H1 (cell line): ENCODE data around the gene RNF4. TPM values are rescaled to one million over a fixed set of nuclear protein-coding genes. Genes with fewer than 3 reads are reported as not detected.
A peak's percentile ranks its signal among the peaks of the same experiment; 100 is the strongest.

Source experiments
- CTCF ChIA-PET: fragments of 300-600 bp; sonication (Branson Sonifier 250); formaldehyde crosslinking; loops from one replicate; lab custom pipeline; 2021; ENCODE audit not compliant: partially characterized antibody; lab: Charles Lee
- POLR2A ChIA-PET: fragments of 300-600 bp; sonication (Branson Sonifier 250); formaldehyde crosslinking; loops from one replicate; lab custom pipeline; 2021; ENCODE audit warnings: inconsistent platforms; ENCODE audit not compliant: partially characterized antibody; lab: Charles Lee
- DNase-seq, 2 experiments: peaks; one replicate each; pipeline versions ENCODE4 v3.0.0 to v3.0.0-alpha.2; 2010 to 2022; ENCODE audit warnings: low spot score in 2 of 2, low read depth in 1 of 2, mixed read lengths in 1 of 2
- FAIRE-seq: peaks from 2 replicates; lab custom pipeline; 2011; peaks lifted over from hg19 to GRCh38; lab: Jason Lieb, UNC
- H2AFZ ChIP-seq: 2 replicates; pipeline ENCODE4 v1.8.1; 2012; ENCODE audit warnings: low read length, inconsistent platforms
- H2AK5ac ChIP-seq: 2 replicates; pipeline ENCODE4 v1.6.1; 2013; ENCODE audit warnings: low read depth, low read length
- H2BK120ac ChIP-seq: replicated peaks from 2 replicates; pipeline ENCODE3; 2013; ENCODE audit warnings: low read depth, low read length, inconsistent platforms
- H2BK12ac ChIP-seq: 2 replicates; pipeline ENCODE4 v1.6.1; 2013; ENCODE audit warnings: low read depth, low read length
- H2BK15ac ChIP-seq: 2 replicates; pipeline ENCODE4 v1.6.1; 2013; ENCODE audit warnings: low read length
- H2BK20ac ChIP-seq: 2 replicates; pipeline ENCODE4 v1.6.1; 2013; ENCODE audit warnings: low read length
- H2BK5ac ChIP-seq: 2 replicates; pipeline ENCODE4 v1.6.1; 2013; ENCODE audit warnings: low read depth, low read length
- H3K14ac ChIP-seq: 2 replicates; pipeline ENCODE4 v1.6.1; 2013; ENCODE audit warnings: inconsistent platforms; ENCODE audit not compliant: insufficient read length
- H3K18ac ChIP-seq: 2 replicates; pipeline ENCODE4 v1.6.1; 2013; ENCODE audit warnings: low read length; ENCODE audit errors: extremely low read depth
- H3K23ac ChIP-seq: 2 replicates; pipeline ENCODE4 v1.6.1; 2013; ENCODE audit warnings: inconsistent platforms; ENCODE audit not compliant: insufficient read length
- H3K23me2 ChIP-seq: 2 replicates; pipeline ENCODE4 v1.6.1; 2013; ENCODE audit warnings: low read depth, low read length
- H3K27ac ChIP-seq: 2 replicates; pipeline ENCODE4 v1.6.1; 2011; ENCODE audit warnings: low read depth, low read length, inconsistent platforms
- H3K27me3 ChIP-seq, 4 experiments: replicated peaks in 1 of 4; 1 replicate in 1 of 4; 2 replicates in 3 of 4; pipeline versions ENCODE4 v1.6.1 to v1.8.1; 2011 to 2013; ENCODE audit warnings: low read length in 3 of 4, mild to moderate bottlenecking in 3 of 4, inconsistent platforms in 2 of 4, mixed read lengths in 2 of 4, moderate library complexity in 1 of 4; ENCODE audit not compliant: control insufficient read depth in 3 of 4, insufficient read depth in 3 of 4; ENCODE audit errors: extremely low read depth in 1 of 4
- H3K36me3 ChIP-seq, 4 experiments: 2 replicates each; pipeline versions ENCODE4 v1.6.1 to v1.8.1; 2011 to 2013; ENCODE audit warnings: mild to moderate bottlenecking in 4 of 4, low read length in 3 of 4, moderate library complexity in 2 of 4, control low read depth in 1 of 4, inconsistent platforms in 1 of 4; ENCODE audit not compliant: insufficient read depth in 4 of 4, control insufficient read depth in 2 of 4
- H3K4ac ChIP-seq: replicated peaks from 2 replicates; pipeline ENCODE3; 2013; ENCODE audit warnings: low read length, low read depth, mixed read lengths, inconsistent platforms; ENCODE audit not compliant: insufficient read length
- H3K4me1 ChIP-seq, 4 experiments: replicated peaks in 1 of 4; 1 replicate in 1 of 4; 2 replicates in 3 of 4; pipeline versions ENCODE4 v1.6.1 to v1.8.1; 2011 to 2013; ENCODE audit warnings: low read length in 3 of 4, inconsistent platforms in 2 of 4, mixed read lengths in 1 of 4; ENCODE audit not compliant: insufficient read depth in 4 of 4, control insufficient read depth in 3 of 4
- H3K4me2 ChIP-seq, 2 experiments: 2 replicates each; pipeline versions ENCODE4 v1.6.1 to v1.8.1; 2011 to 2013; ENCODE audit warnings: low read depth in 2 of 2, low read length in 2 of 2, control low read depth in 1 of 2, inconsistent platforms in 1 of 2, mild to moderate bottlenecking in 1 of 2; ENCODE audit not compliant: insufficient read depth in 1 of 2
- H3K4me3 ChIP-seq, 4 experiments: fragments of 200-600, 300-600 bp in 1 of 4; sonication (generic), shearing (Covaris generic), sonication (Bioruptor Twin) in 1 of 4; 2 replicates each; pipeline versions ENCODE4 v1.5.1 to v1.8.1; 2011 to 2016; ENCODE audit warnings: low read length in 4 of 4, low read depth in 3 of 4, control low read depth in 2 of 4, inconsistent platforms in 2 of 4, mild to moderate bottlenecking in 2 of 4, mixed read lengths in 1 of 4, moderate library complexity in 1 of 4; ENCODE audit not compliant: insufficient read depth in 2 of 4; ENCODE audit errors: extremely low read depth in 1 of 4
- H3K56ac ChIP-seq: replicated peaks from 2 replicates; pipeline ENCODE3; 2013; ENCODE audit warnings: low read depth, mild to moderate bottlenecking, mixed read lengths, low read length, inconsistent platforms; ENCODE audit not compliant: insufficient read length
- H3K79me1 ChIP-seq: 2 replicates; pipeline ENCODE4 v1.6.1; 2013; ENCODE audit warnings: low read depth, low read length, control low read depth
- H3K79me2 ChIP-seq, 2 experiments: 2 replicates each; pipeline versions ENCODE4 v1.6.1 to v1.8.1; 2012 to 2013; ENCODE audit warnings: low read length in 2 of 2, mild to moderate bottlenecking in 2 of 2, inconsistent platforms in 1 of 2; ENCODE audit not compliant: insufficient read depth in 2 of 2, control insufficient read depth in 1 of 2
- H3K9ac ChIP-seq, 4 experiments: replicated peaks in 1 of 4; 1 replicate in 1 of 4; 2 replicates in 3 of 4; pipeline versions ENCODE4 v1.6.1 to v1.8.1; 2011 to 2013; ENCODE audit warnings: low read depth in 3 of 4, low read length in 3 of 4, control low read depth in 2 of 4, mild to moderate bottlenecking in 2 of 4, moderate library complexity in 2 of 4, inconsistent platforms in 1 of 4; ENCODE audit errors: extremely low read depth in 1 of 4
- H3K9me3 ChIP-seq, 2 experiments: 2 replicates each; pipeline versions ENCODE4 v1.6.1 to v1.8.1; 2012 to 2013; ENCODE audit warnings: mild to moderate bottlenecking in 2 of 2, moderate library complexity in 2 of 2, control low read depth in 1 of 2, inconsistent platforms in 1 of 2, low read depth in 1 of 2, low read length in 1 of 2, mixed read lengths in 1 of 2; ENCODE audit not compliant: insufficient read depth in 2 of 2
- H4K20me1 ChIP-seq, 2 experiments: replicated peaks in 1 of 2; 2 replicates each; pipeline versions ENCODE3 to v1.8.1; 2011 to 2013; ENCODE audit warnings: inconsistent platforms in 2 of 2, low read length in 2 of 2, mild to moderate bottlenecking in 1 of 2; ENCODE audit not compliant: insufficient read depth in 2 of 2, control insufficient read depth in 1 of 2
- H4K5ac ChIP-seq: 2 replicates; pipeline ENCODE4 v1.6.1; 2013; ENCODE audit warnings: low read length, low read depth, mixed read lengths, inconsistent platforms; ENCODE audit not compliant: insufficient read length
- H4K8ac ChIP-seq: 2 replicates; pipeline ENCODE4 v1.8.0; 2013; ENCODE audit warnings: mild to moderate bottlenecking, moderate library complexity, low read length, inconsistent platforms; ENCODE audit not compliant: insufficient read depth; ENCODE audit errors: extremely low read depth
- H4K91ac ChIP-seq: replicated peaks from 2 replicates; pipeline ENCODE3; 2013; ENCODE audit warnings: low read length, mixed read lengths, inconsistent platforms; ENCODE audit not compliant: insufficient read length
- ASH2L ChIP-seq: fragments of 200-600, 300-600 bp; sonication (generic); IDR thresholded peaks from one replicate; pipeline ENCODE4 v1.7.1; 2017; ENCODE audit warnings: low read length
- E2F6 ChIP-seq: IDR thresholded peaks from 2 replicates; pipeline ENCODE4 v1.6.1; 2012; ENCODE audit warnings: inconsistent platforms
- HDAC6 ChIP-seq: IDR thresholded peaks from one replicate; pipeline ENCODE4 v1.7.1; 2012; ENCODE audit warnings: low read depth, mild to moderate bottlenecking, inconsistent platforms, low read length, moderate library complexity
- NRF1 ChIP-seq: IDR thresholded peaks from 2 replicates; pipeline ENCODE4 v1.6.1; 2011; ENCODE audit warnings: mild to moderate bottlenecking, low read depth, low read length, improper control_type of control experiment
- PHF8 ChIP-seq: fragments of 200-600 bp; sonication (generic); conservative IDR thresholded peaks from 2 replicates; pipeline ENCODE4 v1.7.1; 2012; ENCODE audit warnings: low read depth, mild to moderate bottlenecking, inconsistent platforms, low read length, moderate library complexity
- RNF2 ChIP-seq: fragments of 200-900, 300-1000 bp; sonication (generic); IDR thresholded peaks from 2 replicates; pipeline ENCODE4 v1.7.1; 2016; ENCODE audit warnings: borderline replicate concordance, low read depth, mild to moderate bottlenecking, antibody characterized with exemption, low read length; ENCODE audit not compliant: poor library complexity, severe bottlenecking; ENCODE audit errors: missing control alignments
- SIX5 ChIP-seq: IDR thresholded peaks from 2 replicates; pipeline ENCODE4 v1.6.1; 2011; ENCODE audit warnings: mild to moderate bottlenecking, low read depth, low read length
- SP4 ChIP-seq: IDR thresholded peaks from 2 replicates; pipeline ENCODE4 v1.6.1; 2012; ENCODE audit warnings: low read length, inconsistent platforms
- TEAD4 ChIP-seq: IDR thresholded peaks from 2 replicates; pipeline ENCODE4 v1.6.1; 2012; ENCODE audit warnings: low read depth, low read length, inconsistent platforms, mixed read lengths
- USF2 ChIP-seq: IDR thresholded peaks from 2 replicates; pipeline ENCODE4 v1.6.1; 2011; ENCODE audit warnings: low read length, improper control_type of control experiment
- YY1 ChIP-seq: IDR thresholded peaks from 2 replicates; pipeline ENCODE4 v1.6.1; 2011; ENCODE audit warnings: low read depth, mild to moderate bottlenecking, low read length
- WGBS, 2 experiments: shearing (Covaris generic) in 1 of 2; methylation state at CpG; one replicate each; pipeline versions ENCODE4 v1.1.6 to v1.1.7; 2013 to 2015; ENCODE audit warnings: low lambda C conversion rate in 2 of 2, mixed read lengths in 2 of 2, inconsistent platforms in 1 of 2, low coverage in 1 of 2, missing lambda C conversion rate in 1 of 2; ENCODE audit not compliant: insufficient replicate concordance in 2 of 2, insufficient coverage in 1 of 2, insufficient read length in 1 of 2; ENCODE audit errors: extremely low coverage in 1 of 2, missing lambda C conversion rate in 1 of 2; 5-methylcytosine and 5-hydroxymethylcytosine counted together
- polyA plus RNA-seq, 7 experiments: library from polyadenylated mRNA; depleted of rRNA in 3 of 7; stranded (reverse) in 5 of 7; unstranded in 2 of 7; fragments of >200 nt in 5 of 7; fragments of 200-250 nt in 2 of 7; gene quantifications; 1 replicate in 5 of 7; 2 replicates in 1 of 7; 4 replicates in 1 of 7; pipeline versions ENCODE4 v1.2.1 to v1.2.3, GENCODE V29; 2011 to 2013; ENCODE audit warnings: missing spikeins in 2 of 7, mixed read lengths in 2 of 7
- total RNA-seq: library from RNA; stranded (reverse); fragmentation: NEBNext Ultra II Directional; extraction: Animal tissue kit (Norgen Biotek cat#: 25700); gene quantifications from 2 replicates; pipeline ENCODE4 v1.2.1, GENCODE V29; 2021

The RNF4 gene
- total and polyA plus RNA-seq, 2 of the 8 experiments (the other 6 are each of a cell fraction or from before 2014, with no cell fraction given) = 68.2 to 78.9 TPM

- no peak overlapping the region for H3K9ac ChIP-seq
- no peak overlapping the region for H3K4me2 ChIP-seq
- no peak overlapping the region for H3K27ac ChIP-seq
- H3K4me1 ChIP-seq = peaks cover 0 to 12% (median 4%) of the 10 kb centered on the region in 4 experiments; a peak in 5 of 7 replicates
- no peaks in the 10 kb centered on the region for H3K79me2 ChIP-seq
- H3K79me1 ChIP-seq = no peaks in the 10 kb centered on the region
- H3K23me2 ChIP-seq = no peaks in the 10 kb centered on the region
- DNase-seq = no peak
- H3K9me3 ChIP-seq = no peaks in the 10 kb centered on the region
- H3K27me3 ChIP-seq = peaks cover 2 to 6% (median 5%) of the 10 kb centered on the region in 4 experiments
- 90% methylated on average over 10 of the region's 13 CpGs; no CpG with 5 or more reads in 1 of the 2 experiments for WGBS, 2 experiments
- ChIA-PET CTCF (interaction anchor here (2.1 to 4.0 kb wide), 3 partner anchors 9 to 17 kb away, joined by 5 to 40 read pairs (median 7); no protein-coding TSS in a partner anchor), POLR2A (no interaction called here)
- H3K23ac ChIP-seq = no peak overlapping the region
- no peak overlapping the region for H2BK15ac ChIP-seq
- no peak overlapping the region for H3K4me3 ChIP-seq
- no peak overlapping the region for H2AFZ ChIP-seq
- no peak overlapping the region for H4K91ac ChIP-seq
- peak overlapping the region; percentile 68 for H4K8ac ChIP-seq
- no peak overlapping the region for H3K4ac ChIP-seq
- FAIRE-seq = no peak
- no peaks in the 10 kb centered on the region for H4K20me1 ChIP-seq
- no peak overlapping the region for H2BK20ac ChIP-seq
- no peak overlapping the region for H3K14ac ChIP-seq
- H2BK12ac ChIP-seq = no peak overlapping the region
- H3K56ac ChIP-seq = no peak overlapping the region
- H3K36me3 ChIP-seq = no peaks in the 10 kb centered on the region
- H2BK120ac ChIP-seq = no peak overlapping the region
- no peak overlapping the region for H3K18ac ChIP-seq
- no peak overlapping the region for H2AK5ac ChIP-seq
- no peak overlapping the region for H2BK5ac ChIP-seq
- no peak overlapping the region for H4K5ac ChIP-seq
- TF ChIP-seq PHF8 (no peak), RNF2 (no peak), ASH2L (no peak), E2F6 (no peak), HDAC6 (no peak), SIX5 (no peak), NRF1 (no peak), USF2 (no peak), YY1 (no peak), TEAD4 (no peak), SP4 (no peak)
These were observed 43.4 kb upstream of the RNF4 start for GRCh38 chr4:2425386-2426068.
